GM23248 (cell line): Measurements from ENCODE around the gene SYNCRIP.

Experiments used
- EZH2 ChIP-seq: fragments of 200-600 bp; sonication (generic); IDR thresholded peaks from 2 replicates; pipeline ENCODE4 v1.6.1; 2018; ENCODE audit warnings: antibody characterized with exemption, mild to moderate bottlenecking; ENCODE audit not compliant: insufficient read depth, poor library complexity, severe bottlenecking
- EZH2phosphoT487 ChIP-seq: fragments of 200-600 bp; sonication (generic); IDR thresholded peaks from 2 replicates; pipeline ENCODE4 v1.6.1; 2018; ENCODE audit warnings: antibody characterized with exemption, moderate library complexity, mild to moderate bottlenecking, low read depth; ENCODE audit not compliant: insufficient read depth

DNA sequence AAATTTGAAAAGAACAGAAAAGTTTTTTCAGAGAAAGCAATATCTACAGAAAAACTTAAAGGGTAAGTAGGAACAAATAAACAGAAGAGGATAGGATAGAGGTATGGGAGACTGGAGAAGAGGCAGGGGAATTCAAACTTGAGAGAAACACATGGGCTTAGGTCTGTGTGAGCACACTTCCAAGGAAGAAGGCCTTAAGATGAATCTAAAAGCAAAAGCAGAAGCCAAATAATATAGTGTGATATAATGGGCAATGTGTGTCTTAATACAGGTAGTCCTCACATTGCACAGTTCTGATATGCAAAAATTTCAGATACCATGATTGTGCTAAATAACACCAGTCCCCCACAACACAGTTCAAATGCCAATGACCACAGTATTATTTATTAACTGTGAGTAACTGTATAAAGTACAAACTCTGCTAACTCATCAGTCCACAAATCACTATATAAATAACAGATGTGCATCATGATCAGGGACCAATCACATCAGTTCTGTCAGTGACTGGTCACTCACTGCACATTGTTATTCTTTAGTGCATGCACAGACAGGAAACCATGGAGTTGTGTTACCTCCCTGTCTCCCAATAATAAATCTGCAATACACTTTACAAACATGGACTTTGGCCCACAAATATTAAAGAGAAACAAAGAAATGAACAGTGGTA, 67.6 kb downstream of the SYNCRIP start:
- no peak for TF ChIP-seq EZH2
- TF ChIP-seq EZH2phosphoT487 = no peak
